K562 (cell line): ENCODE results near the gene DCAF17. TPM values are rescaled to one million over a fixed set of nuclear protein-coding genes. Genes with fewer than 3 reads are reported as not detected.

Experiments
- ARID4B ChIP-seq: sonication (generic); formaldehyde crosslinking; IDR thresholded peaks from 2 replicates; pipeline ENCODE4 v1.8.0; 2022; ENCODE audit warnings: mild to moderate bottlenecking, missing genetic modification reagents
- BACH1 ChIP-seq: fragments of 200-800 bp; sonication (Bioruptor generic); IDR thresholded peaks from 2 replicates; pipeline ENCODE4 v1.6.1; 2016; ENCODE audit warnings: missing genetic modification characterization, missing compliant biosample characterization
- ERF ChIP-seq: fragments of 450-650 bp; formaldehyde crosslinking; IDR thresholded peaks from 2 replicates; pipeline ENCODE4 v1.4.0; 2020; ENCODE audit warnings: mild to moderate bottlenecking, mixed read lengths
- HEY1 ChIP-seq: fragments of 250-450 bp; sonication (Bioruptor Pico); IDR thresholded peaks from 2 replicates; pipeline ENCODE4 v1.5.0; 2020; ENCODE audit warnings: mild to moderate bottlenecking, moderate library complexity, borderline replicate concordance
- HMBOX1 ChIP-seq: sonication (generic); IDR thresholded peaks from 2 replicates; pipeline ENCODE4 v1.6.1; 2016
- L3MBTL2 ChIP-seq: fragments of 450-650 bp; IDR thresholded peaks from 2 replicates; pipeline ENCODE4 v1.6.1; 2016; ENCODE audit warnings: mild to moderate bottlenecking, moderate library complexity
- LEF1 ChIP-seq: fragments of 450-650 bp; IDR thresholded peaks from 2 replicates; pipeline ENCODE4 v1.6.1; 2016; ENCODE audit warnings: mild to moderate bottlenecking
- MEF2A ChIP-seq: IDR thresholded peaks from 2 replicates; pipeline ENCODE4 v1.6.1; 2011; ENCODE audit warnings: low read depth, mild to moderate bottlenecking, low read length, moderate library complexity; ENCODE audit not compliant: control insufficient read depth
- MEIS2 ChIP-seq: fragments of 450-650 bp; IDR thresholded peaks from 2 replicates; pipeline ENCODE4 v1.6.1; 2014; ENCODE audit warnings: mild to moderate bottlenecking; ENCODE audit not compliant: partially characterized antibody
- PRDM10 ChIP-seq: fragments of 450-650 bp; IDR thresholded peaks from 2 replicates; pipeline ENCODE4 v1.6.1; 2018; ENCODE audit not compliant: partially characterized antibody
- PTBP1 ChIP-seq: fragments of 200-400 bp; formaldehyde crosslinking; IDR thresholded peaks from 2 replicates; pipeline ENCODE4 v1.6.1; 2017; ENCODE audit warnings: low read depth, low read length
- SAFB ChIP-seq: fragments of 200-400 bp; formaldehyde crosslinking; IDR thresholded peaks from 2 replicates; pipeline ENCODE4 v1.6.1; 2017; ENCODE audit warnings: low read depth, low read length, borderline replicate concordance
- ZC3H8 ChIP-seq: fragments of 450-650 bp; IDR thresholded peaks from 2 replicates; pipeline ENCODE4 v1.6.1; 2017
- ZFP1 ChIP-seq: fragments of 450-650 bp; formaldehyde crosslinking; IDR thresholded peaks from 2 replicates; pipeline ENCODE4 v1.4.0; 2020; ENCODE audit warnings: mild to moderate bottlenecking, mixed read lengths
- ZNF232 ChIP-seq: sonication (generic); formaldehyde crosslinking; IDR thresholded peaks from 2 replicates; pipeline ENCODE4 v1.8.0; 2022; ENCODE audit warnings: mild to moderate bottlenecking, missing genetic modification reagents
- ZNF280A ChIP-seq: fragments of 450-650 bp; IDR thresholded peaks from 2 replicates; pipeline ENCODE4 v1.6.1; 2018; ENCODE audit warnings: mild to moderate bottlenecking, low read depth; ENCODE audit not compliant: partially characterized antibody
- polyA plus RNA-seq, 8 experiments: library from polyadenylated mRNA; depleted of rRNA in 4 of 8; stranded (reverse) in 5 of 8; unstranded in 3 of 8; fragments of >200 nt; fragmentation: Nextera tagmentation in 2 of 8; fragmentation: Illumina TruSeq in 1 of 8; extraction: Ambion mirVana in 2 of 8; extraction: Trizol in 1 of 8; gene quantifications; 2 replicates each; pipeline versions ENCODE4 v1.2.1 to v1.2.3, GENCODE V29; 2011 to 2014; ENCODE audit warnings: inconsistent platforms in 1 of 8, missing spikeins in 1 of 8
- total RNA-seq, 7 experiments: library from RNA; depleted of rRNA in 6 of 7; stranded (reverse); fragments of >200 nt in 6 of 7; fragmentation: Illumina TruSeq in 2 of 7; extraction: Trizol in 2 of 7; gene quantifications; 2 replicates each; pipeline versions ENCODE4 v1.2.1 to v1.2.3, GENCODE V29; 2011 to 2021; ENCODE audit warnings: low replicate concordance in 1 of 7

The DCAF17 gene
- total and polyA plus RNA-seq, 9 of the 15 experiments (the other 6 are each of a cell fraction or from before 2014, with no cell fraction given) = 10.0 to 38.5 (median 27.1) TPM

- TF ChIP-seq ERF (CRISPR knock-in tag) = 0 out of 2 replicates have a peak, but pooled peaks have one; percentile 62
- peak; percentile 51 for TF ChIP-seq MEIS2
- peak; percentile 97 for TF ChIP-seq L3MBTL2
- no peak for TF ChIP-seq ZFP1 (CRISPR knock-in tag)
- no peak for TF ChIP-seq HEY1 (CRISPR knock-in tag)
- no peak for TF ChIP-seq PRDM10
- no peak for TF ChIP-seq ZC3H8
- peak; percentile 86 for TF ChIP-seq ARID4B
- no peak for TF ChIP-seq ZNF280A
- TF ChIP-seq LEF1 = no peak
- TF ChIP-seq MEF2A = no peak
- peak; percentile 76; the same call in 1 of the 2 replicates for TF ChIP-seq ZNF232 (CRISPR knock-in tag)
- no peak for TF ChIP-seq HMBOX1
- TF ChIP-seq PTBP1 = peak; percentile 68; the same call in 1 of the 2 replicates
- no peak for TF ChIP-seq SAFB
- TF ChIP-seq BACH1 = no peak
Observed at GRCh38 chr2:171434013-171434989, at the start of gene DCAF17 (continued).
